Muscle layer of colon (tissue), 2 donors: ENCODE data around the gene KRTAP19-5.

Experiments
- H3K27ac ChIP-seq: one replicate; pipeline ENCODE4 v1.7.0; 2013; ENCODE audit warnings: low read depth, mild to moderate bottlenecking, low read length, moderate library complexity
- H3K27me3 ChIP-seq, 2 donors: one replicate each; pipeline ENCODE4 v1.7.0; 2013; ENCODE audit warnings: low read length in 2 of 2, mild to moderate bottlenecking in 2 of 2; ENCODE audit not compliant: insufficient read depth in 2 of 2, control insufficient read depth in 1 of 2
- H3K36me3 ChIP-seq: one replicate; pipeline ENCODE4 v1.7.0; 2013; ENCODE audit warnings: mild to moderate bottlenecking, low read length; ENCODE audit not compliant: insufficient read depth
- H3K4me1 ChIP-seq: one replicate; pipeline ENCODE4 v1.7.0; 2013; ENCODE audit warnings: mild to moderate bottlenecking, low read length; ENCODE audit not compliant: insufficient read depth
- H3K4me3 ChIP-seq, 2 donors: one replicate each; pipeline ENCODE4 v1.7.0; 2013; ENCODE audit warnings: low read length in 2 of 2, low read depth in 1 of 2, mild to moderate bottlenecking in 1 of 2, moderate library complexity in 1 of 2
- H3K9ac ChIP-seq: one replicate; pipeline ENCODE4 v1.7.0; 2013; ENCODE audit warnings: low read length
- H3K9me3 ChIP-seq: one replicate; pipeline ENCODE4 v1.7.0; 2013; ENCODE audit warnings: mild to moderate bottlenecking, low read length
- donor health status: abdominal sarcoma.
- donor health status: Adenocarcinoma of cecum.

Gene KRTAP19-5

GRCh38 chr21:30478004-30478403 lies 23.9 kb downstream of the KRTAP19-5 start:
- H3K9me3 ChIP-seq, result no peaks in the 10 kb centered on the region
- no peak overlapping the region for H3K27ac ChIP-seq

DNA sequence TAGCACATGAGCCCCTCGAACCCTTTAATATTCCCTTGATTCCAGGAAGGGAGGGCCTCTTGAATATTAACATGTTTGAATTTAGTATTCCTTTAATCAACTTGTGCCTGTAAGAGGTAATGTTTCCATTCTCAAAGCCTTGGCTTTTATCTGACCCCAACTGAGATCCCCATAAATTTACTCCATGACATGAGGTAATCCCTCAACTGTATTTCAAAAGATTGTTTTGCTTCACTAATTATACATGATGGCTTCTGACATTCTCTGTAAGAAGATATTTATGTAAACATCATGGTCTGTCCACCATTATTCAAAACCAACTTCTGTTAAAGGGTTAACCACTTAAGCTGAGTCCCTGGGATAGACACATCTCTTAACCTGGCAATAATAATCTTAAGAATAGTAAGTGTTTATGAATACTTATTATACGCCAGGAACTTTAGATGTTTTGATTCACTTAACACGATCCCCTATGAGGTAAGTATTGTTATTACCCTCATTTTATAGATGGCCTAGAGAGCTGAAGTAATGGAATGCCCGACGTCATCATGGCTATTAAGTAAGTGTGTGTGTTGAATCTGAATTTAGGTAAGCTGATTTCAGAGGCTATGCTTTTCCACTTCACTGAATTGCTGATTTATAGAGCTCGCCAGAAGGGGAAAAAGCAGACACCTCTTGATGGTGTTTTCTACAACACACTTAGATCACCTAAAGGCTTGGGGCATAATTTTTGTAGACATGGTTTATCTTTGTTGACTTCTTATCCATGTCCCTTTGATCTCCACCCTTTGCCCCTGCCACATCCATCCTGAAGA lies 32.8 kb downstream of the KRTAP19-5 start:
- no peaks in the 10 kb centered on the region for H3K27me3 ChIP-seq
- no peaks in the 10 kb centered on the region for H3K36me3 ChIP-seq

More at GRCh38 chr21:30478004-30478403, 23.9 kb downstream of the KRTAP19-5 start:
- Histone ChIP-seq H3K4me1 (no peaks in the 10 kb centered on the region), H3K4me3 (no peak overlapping the region), H3K36me3 (no peaks in the 10 kb centered on the region), H3K9ac (no peak overlapping the region), H3K27me3 (no peaks in the 10 kb centered on the region)

DNA sequence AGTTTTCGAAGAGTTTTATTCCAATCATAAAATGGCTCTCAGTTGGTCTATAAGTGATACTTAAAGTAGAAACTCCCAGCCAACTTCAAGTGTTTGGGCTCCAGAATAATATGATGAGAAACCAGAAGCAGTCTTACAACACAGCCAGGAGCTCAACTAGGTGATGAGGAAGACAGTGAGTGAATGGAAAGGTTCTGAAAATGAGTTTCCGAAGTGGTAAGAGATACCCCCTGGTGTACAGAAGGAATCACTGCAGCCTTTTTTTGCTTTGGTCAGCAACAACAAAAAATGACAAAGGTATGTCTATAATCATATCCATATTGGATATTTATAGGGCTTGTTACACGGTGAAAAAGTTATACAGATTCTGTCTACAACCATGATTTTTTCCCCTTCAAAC lies 38.2 kb downstream of the KRTAP19-5 start:
- Histone ChIP-seq H3K36me3 (no peaks in the 10 kb centered on the region), H3K27me3 (no peaks in the 10 kb centered on the region), H3K4me1 (no peaks in the 10 kb centered on the region), H3K9me3 (no peaks in the 10 kb centered on the region), H3K4me3 (no peak overlapping the region), H3K27ac (no peak overlapping the region), H3K9ac (no peak overlapping the region)

More for the DNA sequence above, 32.8 kb downstream of the KRTAP19-5 start:
- Histone ChIP-seq H3K4me3 (no peak overlapping the region), H3K9ac (no peak overlapping the region), H3K9me3 (no peaks in the 10 kb centered on the region), H3K27ac (no peak overlapping the region), H3K4me1 (no peaks in the 10 kb centered on the region)
